Activated gamma-delta T cell treated with anti-CD3 and anti-CD28 coated beads, Interleukin-2, amount 50 U/mL, for 16 hours (primary cell): ENCODE measurements around the gene CHRD.

Source experiments
- DNase-seq: peaks from one replicate; pipeline ENCODE4 v3.0.0-alpha.2; 2020; ENCODE audit warnings: low read depth

CHRD gene

GRCh38 chr3:184382326-184383032, 2.6 kb downstream of the CHRD start:
- DNase-seq = no peak

GRCh38 chr3:184383033-184383740, 3.3 kb downstream of the CHRD start:
- DNase-seq = no peak

GRCh38 chr3:184384342-184384741, 4.5 kb downstream of the CHRD start:
- DNase-seq = no peak

- DNase-seq = no peak
Observed at GRCh38 chr3:184384856-184385422, 5.1 kb downstream of the CHRD start.

GRCh38 chr3:184386047-184386806, 6.4 kb downstream of the CHRD start:
- no peak for DNase-seq

GRCh38 chr3:184387174-184387714, 7.4 kb downstream of the CHRD start:
- DNase-seq = no peak

GRCh38 chr3:184388164-184388935, 8.5 kb downstream of the CHRD start:
- DNase-seq = no peak

- no peak for DNase-seq
Observed at GRCh38 chr3:184388936-184389230, 9.0 kb downstream of the CHRD start.

- no peak for DNase-seq
Observed at GRCh38 chr3:184389384-184389783, 9.5 kb downstream of the CHRD start.

GRCh38 chr3:184389935-184390528, 10.2 kb downstream of the CHRD start:
- no peak for DNase-seq

- DNase-seq = no peak
Observed at GRCh38 chr3:184391266-184391665, 11.4 kb downstream of the CHRD start.

GRCh38 chr3:184395320-184395660, 15.4 kb downstream of the CHRD start:
- DNase-seq = no peak

GRCh38 chr3:184399410-184399809, 19.6 kb downstream of the CHRD start:
- no peak for DNase-seq

GRCh38 chr3:184405075-184406030, 25.5 kb downstream of the CHRD start:
- no peak for DNase-seq

- no peak for DNase-seq
Observed at GRCh38 chr3:184409331-184409926, 29.6 kb downstream of the CHRD start.

- DNase-seq = no peak
Observed at GRCh38 chr3:184409946-184410500, 30.2 kb downstream of the CHRD start.

- no peak for DNase-seq
Observed at GRCh38 chr3:184414418-184415202, 34.8 kb downstream of the CHRD start.

GRCh38 chr3:184415203-184415490, 35.3 kb downstream of the CHRD start:
- no peak for DNase-seq
